Left kidney (tissue), 2 donors: ENCODE data around the gene KLHL5. TPM values are rescaled to one million over a fixed set of nuclear protein-coding genes. Genes with fewer than 3 reads are reported as not detected.

Experiments
- DNase-seq: peaks from one replicate; pipeline ENCODE4 v3.0.0-alpha.2; 2013
- polyA plus RNA-seq: library from polyadenylated mRNA; unstranded; fragments of 120-200 nt; gene quantifications from one replicate; pipeline ENCODE4 v1.2.1, GENCODE V29; 2013; ENCODE audit not compliant: insufficient read length

KLHL5 gene
- polyA plus RNA-seq, 1 donor, result 48.2 TPM

DNA sequence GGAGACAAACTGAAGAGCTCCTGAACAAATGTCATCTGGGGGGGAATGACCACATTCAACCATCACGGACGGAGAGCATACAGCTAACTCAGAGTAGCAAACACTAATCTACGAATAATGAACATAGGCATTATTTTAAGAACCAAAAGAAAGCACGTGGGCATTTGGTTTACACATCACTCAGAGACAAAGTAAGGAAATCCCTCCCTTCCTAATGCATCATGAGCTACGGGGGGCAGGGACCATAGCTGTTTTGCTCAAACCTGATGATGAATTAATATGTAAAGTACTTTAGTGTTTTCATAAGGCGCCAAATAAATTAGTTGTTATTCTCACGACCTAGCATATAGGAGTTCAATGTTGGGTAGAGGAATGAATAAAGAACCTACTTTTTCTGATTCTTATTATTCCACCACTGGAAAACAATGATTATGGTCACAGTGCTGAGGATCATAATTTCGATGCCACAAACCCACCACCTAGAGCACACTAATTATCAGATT is 18.1 kb upstream of the KLHL5 start:
- DNase-seq, result no peak

DNA sequence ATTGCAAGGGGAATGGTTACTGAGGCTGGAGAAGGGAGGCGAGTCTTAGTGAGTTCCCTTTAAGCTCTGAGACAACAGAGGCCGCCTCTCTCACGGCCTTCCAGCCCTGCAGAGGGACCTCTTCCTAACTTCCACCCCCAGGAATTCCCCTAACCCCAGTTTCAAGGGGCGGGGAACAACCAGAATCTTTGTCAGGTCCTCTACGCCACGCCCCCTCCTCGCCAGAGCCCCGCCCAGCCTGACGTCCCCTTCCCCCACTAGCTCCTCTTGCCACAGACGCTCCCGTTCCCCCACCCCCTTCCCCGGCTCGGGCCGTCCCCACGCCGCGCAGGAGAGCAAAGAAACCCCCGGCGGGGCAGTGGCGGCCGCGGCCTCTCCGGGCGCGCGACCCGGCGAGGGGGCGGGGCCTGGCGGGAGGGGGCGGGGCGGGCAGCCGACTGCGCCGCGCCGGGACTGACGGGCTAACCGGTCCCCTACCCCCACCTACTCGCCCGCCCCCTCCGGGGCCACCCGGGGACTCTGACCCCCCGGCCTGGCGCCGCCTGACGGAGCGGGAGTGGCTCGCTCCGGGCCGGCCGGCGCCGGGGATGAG is 17.6 kb upstream of the KLHL5 start:
- DNase-seq, result peak; percentile 83

DNA sequence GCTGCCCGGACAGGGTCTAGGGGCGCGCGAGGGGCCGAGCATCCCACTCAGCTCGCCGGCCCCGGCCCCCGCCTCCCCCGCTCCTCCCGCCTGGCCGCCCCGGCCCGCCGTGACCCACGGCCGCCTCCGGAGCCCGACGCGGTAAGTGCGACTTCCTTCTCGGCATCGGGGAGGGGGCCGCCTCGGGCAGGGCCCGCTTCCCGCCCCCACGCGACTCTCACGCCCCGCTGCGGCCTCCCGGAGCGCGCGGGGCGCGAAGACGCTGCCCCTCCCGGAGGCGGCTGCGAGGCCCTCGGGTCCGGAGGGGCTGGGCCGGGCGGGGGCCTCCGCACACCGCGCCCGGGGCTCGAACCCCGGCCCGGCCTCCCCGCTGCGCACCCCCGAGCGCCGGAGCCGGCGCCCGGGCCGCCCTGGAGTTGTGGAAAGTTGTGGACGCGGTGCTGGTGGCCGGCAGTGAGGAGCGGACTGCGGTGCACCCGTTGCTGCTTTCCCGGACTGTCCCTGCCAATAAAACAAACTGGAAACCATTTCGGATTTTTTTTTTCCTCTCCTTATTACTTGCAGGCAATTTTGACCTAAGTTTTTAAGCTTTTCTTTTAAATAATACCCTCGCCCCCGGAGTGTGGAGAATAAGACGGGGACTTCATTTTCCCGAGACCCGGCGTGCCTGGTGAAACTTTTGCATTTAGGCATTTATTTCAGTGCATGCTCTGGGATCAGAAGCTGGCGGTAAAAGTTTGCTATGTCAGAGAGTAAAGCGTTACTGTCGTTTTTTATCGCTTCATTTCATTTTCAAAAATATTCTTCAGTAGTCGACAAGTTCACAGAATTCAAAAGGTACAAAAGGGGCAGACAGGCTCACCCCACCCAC is 16.8 kb upstream of the KLHL5 start:
- no peak for DNase-seq

DNA sequence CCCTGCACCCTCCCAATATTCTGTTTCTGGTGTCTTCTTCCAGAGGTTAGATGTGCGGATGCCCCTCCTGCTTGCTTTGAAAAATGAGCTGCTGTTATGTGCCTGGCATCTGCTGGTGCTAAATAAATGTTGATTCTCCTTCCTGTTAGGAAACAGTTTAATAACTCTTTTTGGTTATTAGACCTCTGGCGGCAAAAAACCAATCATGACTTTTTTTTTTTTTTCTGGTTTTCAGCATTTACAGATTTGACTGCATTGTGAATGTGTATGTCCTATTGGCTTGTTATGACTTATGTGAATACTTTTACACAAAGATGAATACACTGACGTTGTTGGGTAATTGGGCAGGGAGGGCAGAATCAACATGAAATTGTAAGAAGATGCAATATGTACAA is 16.2 kb upstream of the KLHL5 start:
- DNase-seq, result no peak

DNA sequence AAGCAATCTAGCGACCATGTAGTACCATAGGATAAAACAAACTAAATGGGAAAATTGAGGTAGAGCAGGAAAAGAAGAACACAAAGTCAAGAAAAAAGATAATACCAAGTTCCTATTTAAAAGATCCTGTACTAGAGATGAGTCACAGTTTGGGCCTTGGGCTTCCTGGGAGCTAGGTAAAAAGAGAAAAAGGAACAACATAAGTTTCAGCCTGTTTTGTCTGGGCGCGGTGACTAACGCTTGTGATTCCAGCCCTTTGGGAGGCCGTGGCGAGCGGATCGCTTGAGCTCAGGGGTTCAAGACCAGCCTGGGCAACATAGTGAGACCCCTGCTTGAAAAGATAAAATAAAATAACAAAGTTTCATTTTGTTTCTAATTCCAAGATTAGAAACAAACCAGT is 15.8 kb upstream of the KLHL5 start:
- DNase-seq, result no peak

DNA sequence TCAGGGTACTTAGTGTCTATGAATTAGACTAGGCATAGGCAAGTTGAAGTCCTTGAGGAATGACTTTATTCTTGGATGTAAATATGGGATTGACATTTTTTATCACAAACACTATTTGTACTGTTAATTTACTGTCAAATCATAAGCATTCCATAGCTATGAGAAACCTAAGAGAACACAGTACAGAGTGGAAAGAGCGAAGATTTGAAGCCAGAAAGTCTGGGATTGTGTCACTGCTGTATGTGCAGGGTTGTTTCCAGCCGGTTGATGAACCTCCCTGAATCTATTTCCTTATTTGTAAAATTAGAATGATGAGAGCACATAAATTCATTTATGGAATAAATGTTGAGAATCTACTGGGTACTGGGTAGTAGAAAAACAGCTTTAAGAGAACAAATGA is 14.4 kb upstream of the KLHL5 start:
- no peak for DNase-seq

DNA sequence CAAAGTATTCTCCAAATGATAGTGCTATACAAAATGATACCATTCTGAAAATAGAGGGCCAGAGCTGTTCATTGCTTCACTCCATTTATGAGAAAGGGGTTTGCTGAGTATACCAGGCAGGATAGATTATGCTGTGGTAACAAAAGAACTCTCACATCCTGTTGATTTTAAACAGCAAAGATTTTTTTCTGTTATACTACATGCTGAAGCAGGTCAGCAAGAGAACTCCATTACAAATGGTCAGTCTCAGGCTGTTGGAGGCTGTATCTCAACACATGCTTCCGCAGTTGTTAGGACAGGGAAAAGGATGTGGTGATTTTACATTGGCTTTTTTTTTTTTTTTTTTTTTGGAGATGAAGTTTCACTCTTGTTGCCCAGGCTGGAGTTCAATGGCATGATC is 13.7 kb upstream of the KLHL5 start:
- DNase-seq, result no peak

DNA sequence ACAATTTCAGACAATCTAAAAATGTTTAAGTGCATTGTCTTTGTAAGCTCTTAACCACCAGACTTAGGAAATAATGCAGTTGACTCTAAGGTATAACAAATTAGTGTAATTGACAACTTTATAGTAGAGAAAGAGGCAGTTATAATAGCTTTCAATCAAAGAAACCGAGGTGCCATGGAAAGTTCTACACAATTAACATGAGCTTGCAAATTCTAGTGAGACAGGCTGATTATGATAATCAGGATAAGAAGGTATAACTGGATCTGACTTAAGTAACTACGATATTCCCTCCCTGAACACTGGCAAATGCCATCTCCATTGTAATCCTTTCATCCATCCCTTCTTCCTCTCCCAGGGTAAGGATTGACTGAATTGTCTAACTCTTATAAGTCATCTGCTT is 11.4 kb upstream of the KLHL5 start:
- no peak for DNase-seq

DNA sequence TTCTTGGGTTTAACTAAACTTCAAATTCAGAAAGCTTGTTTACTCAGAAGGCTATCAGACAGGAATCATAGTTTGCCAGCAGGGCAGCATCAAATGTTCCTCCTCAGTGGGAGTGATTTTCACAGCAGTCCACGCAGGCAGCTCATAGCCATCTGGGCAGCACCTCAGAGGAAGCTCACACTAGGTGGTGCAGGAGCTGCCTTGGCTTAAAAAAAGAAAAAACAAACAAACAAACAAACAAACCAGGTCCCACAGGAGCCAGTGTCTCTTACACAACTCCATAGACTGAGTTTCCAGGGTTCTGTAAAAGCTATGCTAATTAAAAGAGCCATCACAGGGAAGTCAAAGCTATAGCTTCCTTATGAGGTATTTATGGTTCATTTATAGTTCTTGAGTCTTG is 10.5 kb upstream of the KLHL5 start:
- no peak for DNase-seq

DNA sequence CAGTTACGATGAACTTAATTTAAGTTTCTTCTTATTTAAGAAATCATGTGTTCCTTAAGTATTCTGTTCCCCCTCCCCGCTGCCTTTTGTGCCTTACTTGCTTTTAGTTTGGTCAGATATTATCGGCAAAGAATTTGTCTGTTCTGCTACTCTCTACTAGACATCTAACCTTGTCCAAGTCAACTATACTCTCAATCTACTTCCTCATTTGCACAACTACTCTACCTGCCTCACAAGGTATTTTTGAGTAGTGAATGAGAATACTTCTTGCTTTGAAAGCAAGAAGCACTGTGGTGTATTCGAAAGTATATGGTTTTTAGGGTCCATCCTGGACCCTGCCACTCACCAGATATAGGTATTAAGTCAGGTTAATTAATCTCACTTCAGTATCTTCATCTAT is 8.0 kb upstream of the KLHL5 start:
- DNase-seq, result no peak

DNA sequence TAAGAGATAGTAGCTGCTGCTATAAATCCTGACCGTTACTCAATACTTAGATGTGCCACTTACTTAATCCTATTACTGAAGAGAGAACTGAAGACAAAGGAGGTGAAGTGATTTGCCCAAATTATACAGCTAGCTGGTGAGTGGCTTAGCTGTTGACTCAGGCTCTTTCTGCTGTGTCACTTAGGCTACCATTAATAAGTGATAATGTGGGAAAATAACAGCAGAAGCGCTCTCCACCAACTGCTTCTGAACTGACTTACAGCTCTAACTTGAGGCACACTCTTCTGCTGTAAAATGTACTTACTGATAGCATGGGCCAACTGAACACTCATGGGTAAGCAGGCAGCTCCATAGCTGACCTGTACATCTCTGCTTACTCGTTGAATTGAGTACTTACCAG is 7.5 kb upstream of the KLHL5 start:
- DNase-seq, result no peak

DNA sequence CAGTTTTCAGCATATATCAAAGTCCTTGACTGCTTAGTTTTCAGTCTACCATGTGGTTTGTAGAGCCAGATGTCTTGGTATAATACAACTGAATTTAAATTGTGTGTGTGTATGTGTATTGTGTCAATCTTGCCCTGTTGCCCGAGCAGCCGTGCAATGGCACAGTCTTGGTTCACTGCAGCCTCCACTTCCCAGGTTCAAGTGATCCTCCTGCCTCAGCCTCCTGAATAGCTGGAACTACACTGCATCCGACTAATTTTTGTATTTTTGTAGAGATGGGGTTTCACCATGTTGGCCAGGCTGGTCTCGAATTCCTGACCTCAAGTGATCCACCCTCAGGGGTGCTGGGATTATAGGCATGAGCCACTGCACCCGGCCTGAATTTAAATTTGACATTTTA is 6.0 kb upstream of the KLHL5 start:
- DNase-seq, result no peak

DNA sequence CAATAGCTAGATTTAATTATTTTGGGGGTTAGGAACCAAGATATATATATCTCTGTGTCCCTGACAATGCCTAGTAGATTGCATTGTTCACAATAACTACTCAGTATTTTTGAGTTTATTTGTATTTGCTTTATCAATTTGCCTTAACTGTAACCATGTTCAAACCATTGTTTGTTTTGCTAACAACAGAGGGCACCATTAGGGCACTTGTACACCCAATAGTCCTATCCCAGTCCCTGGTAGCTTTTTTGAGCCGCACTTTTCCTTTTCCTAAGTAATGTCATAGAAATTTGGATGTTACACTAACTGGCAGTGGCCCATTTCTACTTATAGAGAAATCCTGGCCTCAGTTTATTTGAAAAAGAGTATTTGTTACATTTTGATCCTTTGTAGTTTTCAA is 575 bp upstream of the KLHL5 start:
- no peak for DNase-seq

DNA sequence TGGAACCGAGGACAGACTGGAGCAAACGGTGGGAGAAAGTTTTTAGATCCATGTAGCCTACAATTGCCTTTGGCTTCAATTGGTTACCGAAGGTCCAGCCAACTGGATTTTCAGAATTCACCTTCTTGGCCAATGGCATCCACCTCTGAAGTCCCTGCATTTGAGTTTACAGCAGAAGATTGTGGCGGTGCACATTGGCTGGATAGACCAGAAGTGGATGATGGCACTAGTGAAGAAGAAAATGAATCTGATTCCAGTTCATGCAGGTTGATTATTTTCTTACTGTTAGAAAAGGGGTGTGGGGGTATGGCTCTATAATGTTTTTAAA is 702 bp downstream of the KLHL5 start:
- no peak for DNase-seq

DNA sequence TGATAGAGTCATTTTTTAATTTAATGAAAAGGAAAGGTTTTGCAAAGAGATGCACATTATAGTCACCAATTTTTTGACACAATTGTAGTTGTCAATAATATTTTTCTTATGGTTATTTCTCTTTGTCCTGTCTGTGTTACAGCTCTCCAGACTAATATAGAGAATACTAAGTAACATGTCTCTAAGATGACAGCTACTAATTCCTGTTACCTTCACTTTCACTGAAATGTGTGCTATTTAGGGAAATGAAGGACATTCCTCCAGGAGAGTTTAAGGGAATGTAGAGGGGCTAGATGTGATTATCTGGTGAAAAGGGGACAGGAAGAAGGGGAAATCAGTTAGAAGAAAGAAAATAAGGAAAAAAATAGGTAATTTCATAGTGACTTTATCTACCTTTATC is 1.4 kb downstream of the KLHL5 start:
- DNase-seq, result no peak

DNA sequence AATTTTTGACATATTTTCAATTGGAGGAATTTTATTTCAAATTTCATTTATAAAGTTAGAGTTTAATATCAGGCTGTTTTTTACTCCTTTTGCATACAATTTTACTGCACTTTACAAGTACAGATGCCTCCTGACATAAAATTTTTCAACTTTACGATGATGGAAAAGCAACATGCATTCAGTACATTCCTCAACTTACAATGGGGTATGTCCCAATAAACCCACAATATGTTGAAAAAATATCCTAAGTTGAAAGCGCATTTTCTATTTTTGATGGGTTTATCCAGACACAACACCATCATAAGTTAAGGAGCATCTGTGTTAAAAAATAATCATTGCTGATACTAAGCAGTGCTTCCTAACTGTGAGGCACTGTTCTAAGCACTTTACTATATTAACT is 4.3 kb downstream of the KLHL5 start:
- no peak for DNase-seq

DNA sequence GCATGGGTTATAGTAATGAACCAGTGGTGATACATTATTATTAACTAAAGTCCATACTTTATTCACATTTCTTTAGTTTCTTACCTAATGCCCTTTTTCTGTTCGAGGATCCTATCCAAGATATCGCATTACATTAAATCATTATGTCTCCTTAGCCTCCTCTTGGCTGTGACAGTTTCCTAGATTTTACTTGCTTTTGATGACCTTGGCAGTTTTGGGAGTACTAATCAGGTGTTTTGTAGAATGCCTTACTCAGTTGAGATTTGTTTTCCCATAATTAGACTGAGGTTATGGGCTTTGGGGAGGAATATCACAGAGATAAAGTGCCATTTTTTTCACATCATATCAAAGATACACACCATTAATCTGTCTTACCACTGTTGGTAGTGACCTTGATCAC is 5.0 kb downstream of the KLHL5 start:
- DNase-seq, result no peak

DNA sequence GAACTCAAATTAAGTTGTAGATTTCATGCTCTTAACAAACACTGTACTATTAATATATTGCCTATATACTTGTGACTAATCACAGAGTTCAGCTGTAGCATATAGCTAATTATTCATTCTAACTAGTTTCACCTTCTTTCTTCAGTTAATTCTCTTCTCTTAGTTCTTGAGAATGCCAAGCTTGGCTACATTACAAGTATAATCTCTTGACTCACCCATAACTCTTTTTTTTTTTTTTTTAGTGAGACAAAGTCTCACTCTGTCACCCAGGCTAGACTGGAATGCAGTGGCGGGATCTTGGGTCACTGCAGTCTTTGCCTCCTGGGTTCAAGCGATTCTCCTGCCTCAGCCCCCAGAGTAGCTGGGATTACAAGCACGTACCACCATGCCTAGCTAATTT is 5.4 kb downstream of the KLHL5 start:
- no peak for DNase-seq

DNA sequence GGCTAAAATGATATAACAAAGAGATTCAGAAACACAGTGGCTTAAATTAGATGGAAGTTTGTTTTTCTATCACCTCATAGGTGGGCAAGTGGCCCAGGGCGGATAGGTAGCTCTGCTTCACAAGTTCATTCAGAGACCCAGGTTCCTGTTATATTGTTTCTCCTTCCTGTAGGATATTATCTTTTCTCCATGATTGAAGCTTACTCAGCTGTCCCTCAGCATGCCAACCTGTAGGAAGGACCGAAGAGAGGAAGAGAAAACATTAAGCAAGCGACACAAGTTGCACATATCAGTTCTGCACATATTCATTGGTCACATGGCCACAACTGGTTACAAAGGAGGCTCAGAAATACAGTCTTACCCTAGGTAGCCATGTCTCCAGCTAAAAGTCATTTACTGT is 6.9 kb downstream of the KLHL5 start:
- no peak for DNase-seq

DNA sequence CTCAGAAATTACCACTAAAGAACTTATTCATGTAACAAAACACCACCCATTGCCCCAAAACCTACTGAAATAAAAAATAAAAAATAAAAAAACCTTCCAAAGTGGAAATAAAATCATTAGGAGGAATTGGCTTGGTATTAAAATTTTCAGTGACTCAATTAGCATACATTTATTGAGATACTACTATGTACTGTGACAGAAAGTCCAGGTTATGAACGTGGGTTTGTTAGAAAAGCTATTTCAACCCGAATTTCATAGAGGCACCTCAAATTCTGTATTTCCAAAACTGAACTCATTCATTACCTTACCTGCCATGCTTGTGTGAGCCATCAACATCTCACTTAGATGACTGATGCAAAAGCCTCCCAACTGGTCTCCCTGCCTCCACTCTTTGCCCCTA is 16.8 kb downstream of the KLHL5 start:
- DNase-seq, result no peak

DNA sequence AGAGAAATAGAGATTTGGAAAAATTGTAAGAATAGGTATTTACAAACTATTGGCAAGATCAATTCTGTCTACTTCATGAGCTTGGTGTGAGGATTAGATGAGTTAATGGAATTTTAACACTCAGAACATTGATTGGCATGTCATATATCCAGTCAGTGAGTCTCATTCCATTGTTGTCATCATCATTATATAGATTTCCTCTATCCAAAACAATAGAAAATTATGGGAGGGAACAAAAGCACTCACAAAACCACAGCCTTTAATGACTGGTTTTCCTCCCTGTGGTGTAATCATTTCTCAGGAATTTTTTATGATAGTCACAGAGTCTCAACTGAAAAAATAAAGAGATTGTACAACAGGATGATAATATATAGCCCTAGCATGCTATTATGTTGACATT is 21.1 kb downstream of the KLHL5 start:
- DNase-seq, result no peak

DNA sequence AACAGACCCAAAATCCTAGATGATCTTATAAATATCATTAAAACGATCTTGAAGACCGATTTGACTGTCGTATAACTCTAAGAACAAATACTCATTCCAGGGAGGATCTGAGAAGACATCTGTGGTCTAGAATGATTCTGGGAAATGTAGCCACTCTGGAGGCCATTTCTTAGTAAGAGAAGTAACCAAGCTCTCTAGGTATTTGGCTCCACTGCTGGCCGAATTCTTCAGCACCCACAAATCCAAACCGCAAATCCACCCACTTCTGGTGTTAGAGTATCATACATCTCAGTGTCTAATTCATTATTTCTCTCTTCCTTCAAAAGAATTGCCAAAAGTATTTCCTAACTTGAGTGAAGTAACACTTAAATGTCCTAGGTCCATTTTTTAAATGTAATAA is 23.9 kb downstream of the KLHL5 start:
- no peak for DNase-seq

DNA sequence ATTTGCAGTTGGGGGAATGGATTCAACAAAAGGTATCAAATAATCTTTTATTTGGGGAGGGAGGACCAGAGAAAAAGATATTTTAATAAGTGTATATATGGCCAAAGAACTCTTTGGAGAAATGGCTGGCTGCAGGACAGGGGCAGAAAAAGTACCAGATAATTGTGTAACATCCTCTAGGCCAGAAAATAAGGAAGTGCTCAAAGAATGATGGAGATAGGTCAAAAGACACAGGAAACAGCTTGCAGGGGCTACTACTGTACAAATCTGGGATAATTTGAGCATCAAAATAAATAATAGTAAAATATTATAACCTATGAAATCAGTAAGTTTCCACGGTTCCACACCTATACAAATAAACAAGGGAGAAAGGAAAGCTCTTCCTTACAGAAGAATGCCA is 34.8 kb downstream of the KLHL5 start:
- DNase-seq, result no peak

DNA sequence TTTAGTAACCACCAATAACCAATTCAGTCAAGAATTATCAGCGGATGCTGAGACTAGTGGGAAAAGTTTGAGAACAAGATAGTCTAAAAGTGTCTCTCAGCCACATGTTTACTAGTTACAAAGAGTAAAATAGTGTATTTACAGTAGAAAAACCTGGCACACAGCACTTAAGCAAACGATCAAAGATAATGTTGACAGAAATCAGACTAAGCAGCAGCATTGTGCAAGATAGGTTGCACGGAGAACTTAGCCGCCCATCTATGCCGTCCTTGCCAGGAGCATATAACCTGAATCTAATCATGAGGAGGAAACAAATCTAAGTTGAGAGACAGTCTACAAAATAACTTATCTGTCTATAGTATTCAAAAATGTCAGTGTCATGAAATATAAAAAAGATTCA is 35.3 kb downstream of the KLHL5 start:
- no peak for DNase-seq
